Pericardium fibroblast (primary cell): ENCODE measurements around the gene CDK18. TPM values are rescaled to one million over a fixed set of nuclear protein-coding genes. Genes with fewer than 3 reads are reported as not detected.

Experiments used
- total RNA-seq: library from RNA; depleted of rRNA; stranded (reverse); fragments of >200 nt; gene quantifications from 2 replicates; pipeline ENCODE4 v1.2.3, GENCODE V29; 2015

The CDK18 gene
- total RNA-seq, result 2.2 and 7.4 TPM in 2 replicates

GRCh38 chr1:205504311-205505075 lies at the start of gene CDK18:
CDK18 (plus strand) TSS chr1:205504669; CDS start chr1:205523168, 18,499 bp downstream.

GRCh38 chr1:205455581-205456382 lies 48.7 kb upstream of the CDK18 start, which contains the start of gene BLACAT1:
BLACAT1 (minus strand) TSS chr1:205456045.

Other genes starting within 250 kb of the CDK18 start
- gene NUAK2, start 182.9 kb upstream of the CDK18 start, total RNA-seq, result 1.9 and 4.6 TPM in 2 replicates
- gene KLHDC8A, start 147.7 kb upstream of the CDK18 start, total RNA-seq, result 0.12 and 0.34 TPM in 2 replicates
- gene LEMD1, start 82.6 kb upstream of the CDK18 start, total RNA-seq, result not detected in 2 replicates
- gene BLACAT1, start 48.6 kb upstream of the CDK18 start, total RNA-seq, result not detected in 2 replicates
- gene ELK4, start 127.3 kb downstream of the CDK18 start, total RNA-seq, result 8.8 and 11.3 TPM in 2 replicates
- 0.51 and 3.4 TPM in 2 replicates for gene SLC45A3, start 175.8 kb downstream of the CDK18 start, total RNA-seq
- 63.2 and 66.6 TPM in 2 replicates for gene NUCKS1, start 245.5 kb downstream of the CDK18 start, total RNA-seq